Fibroblast of villous mesenchyme (primary cell): ENCODE data around the gene NR6A1. TPM values are rescaled to one million over a fixed set of nuclear protein-coding genes. Genes with fewer than 3 reads are reported as not detected.
A peak's percentile ranks its signal among the peaks of the same experiment; 100 is the strongest.

ENCODE experiments used
- DNase-seq: peaks from one replicate; pipeline ENCODE4 v3.0.0-alpha.2; 2010; ENCODE audit warnings: low read depth
- H3K4me3 ChIP-seq: 2 replicates; pipeline ENCODE4 v1.5.1; 2011; ENCODE audit warnings: low read depth, mild to moderate bottlenecking, low read length
- CTCF ChIP-seq: IDR thresholded peaks from 2 replicates; pipeline ENCODE4 v1.5.1; 2012; ENCODE audit warnings: low read depth, mild to moderate bottlenecking, low read length; ENCODE audit not compliant: insufficient read depth
- total RNA-seq: library from RNA; depleted of rRNA; stranded (reverse); fragments of >200 nt; gene quantifications from 2 replicates; pipeline ENCODE4 v1.2.3, GENCODE V29; 2012

NR6A1 gene
- total RNA-seq, 1 donor: under 0.01 TPM

- H3K4me3 ChIP-seq: no peak overlapping the region
- TF ChIP-seq CTCF: no peak
- DNase-seq: no peak
These were observed 144.8 kb downstream of the NR6A1 start for GRCh38 chr9:124626276-124626675.

GRCh38 chr9:124625087-124625486 is 146.0 kb downstream of the NR6A1 start:
- H3K4me3 ChIP-seq: no peak overlapping the region
- no peak for TF ChIP-seq CTCF
- DNase-seq: no peak

GRCh38 chr9:124624735-124624992 is 146.4 kb downstream of the NR6A1 start:
- DNase-seq: no peak

GRCh38 chr9:124623966-124624734 is 147.0 kb downstream of the NR6A1 start:
- no peak for TF ChIP-seq CTCF
- no peak overlapping the region for H3K4me3 ChIP-seq
- no peak for DNase-seq

More at GRCh38 chr9:124624735-124624992, 146.4 kb downstream of the NR6A1 start:
- H3K4me3 ChIP-seq: no peak overlapping the region
- TF ChIP-seq CTCF: no peak

- DNase-seq: no peak
- no peak overlapping the region for H3K4me3 ChIP-seq
- no peak for TF ChIP-seq CTCF
These were observed 148.2 kb downstream of the NR6A1 start for GRCh38 chr9:124622882-124623281.

GRCh38 chr9:124621371-124622328 is 149.5 kb downstream of the NR6A1 start:
- peak; percentile 30 for DNase-seq
- H3K4me3 ChIP-seq: no peak overlapping the region
- TF ChIP-seq CTCF: no peak
